SK-N-SH (cell line): ENCODE results near the gene MYO1D. TPM values are rescaled to one million over a fixed set of nuclear protein-coding genes. Genes with fewer than 3 reads are reported as not detected.

ENCODE experiments used
- CTCF ChIA-PET: fragments of 300-600, 350-600 bp; formaldehyde crosslinking; extraction: SDS; loops from one replicate; lab custom pipeline; 2021; lab: Yijun Ruan, JAX
- POLR2A ChIA-PET: fragments of 350-600 bp; sonication (Branson Sonifier 250); formaldehyde crosslinking; extraction: SDS; loops from one replicate; lab custom pipeline; 2020; ENCODE audit warnings: antibody characterized with exemption, inconsistent platforms; lab: Yijun Ruan, JAX
- DNase-seq: peaks from one replicate; pipeline ENCODE4 v3.0.0; 2012
- H2AFZ ChIP-seq: fragments of 200-600 bp; sonication (generic); 2 replicates; pipeline ENCODE4 v1.8.1; 2016; ENCODE audit warnings: antibody characterized with exemption, mild to moderate bottlenecking, low read depth
- H3F3A ChIP-seq: fragments of 200-600 bp; sonication (generic); replicated peaks from 2 replicates; pipeline ENCODE3; 2016; ENCODE audit warnings: antibody characterized with exemption, mild to moderate bottlenecking; ENCODE audit not compliant: insufficient read depth
- H3K27ac ChIP-seq, 2 experiments: fragments of 200-500 bp in 1 of 2; fragments of 200-600 bp in 1 of 2; sonication (Bioruptor generic) in 1 of 2; sonication (generic), shearing (Covaris generic) in 1 of 2; 2 replicates each; pipeline versions ENCODE4 v1.5.1 to v1.6.1; 2014 to 2016; ENCODE audit warnings: low read depth in 2 of 2, inconsistent platforms in 1 of 2, low read length in 1 of 2, mild to moderate bottlenecking in 1 of 2, mixed read lengths in 1 of 2
- H3K27me3 ChIP-seq: fragments of 200-600 bp; sonication (generic), shearing (Covaris generic); 2 replicates; pipeline ENCODE4 v1.6.1; 2016; ENCODE audit warnings: mixed run types; ENCODE audit not compliant: insufficient read depth
- H3K36me3 ChIP-seq, 2 experiments: fragments of 200-500 bp in 1 of 2; fragments of 200-600 bp in 1 of 2; sonication (Bioruptor generic) in 1 of 2; sonication (generic) in 1 of 2; replicated peaks in 1 of 2; 2 replicates each; pipeline versions ENCODE3 to v1.5.1; 2014 to 2016; ENCODE audit warnings: low read length in 1 of 2, mild to moderate bottlenecking in 1 of 2; ENCODE audit not compliant: insufficient read depth in 2 of 2, control insufficient read depth in 1 of 2
- H3K4me1 ChIP-seq, 2 experiments: fragments of 200-500 bp in 1 of 2; fragments of 200-600 bp in 1 of 2; sonication (Bioruptor generic) in 1 of 2; sonication (generic), shearing (Covaris generic) in 1 of 2; 2 replicates each; pipeline versions ENCODE4 v1.5.1 to v1.6.1; 2014 to 2016; ENCODE audit warnings: low read depth in 1 of 2, low read length in 1 of 2, mixed run types in 1 of 2; ENCODE audit not compliant: insufficient read depth in 2 of 2, control insufficient read depth in 1 of 2
- H3K4me2 ChIP-seq: fragments of 200-600 bp; sonication (generic), shearing (Covaris generic); 2 replicates; pipeline ENCODE4 v1.6.1; 2017; ENCODE audit warnings: mixed run types
- H3K4me3 ChIP-seq, 2 experiments: fragments of 200-500 bp in 1 of 2; fragments of 200-600 bp in 1 of 2; sonication (Bioruptor generic) in 1 of 2; sonication (generic), shearing (Covaris generic) in 1 of 2; 2 replicates each; pipeline versions ENCODE4 v1.5.1 to v1.8.1; 2014 to 2016; ENCODE audit warnings: low read depth in 2 of 2, inconsistent platforms in 1 of 2, low read length in 1 of 2, mild to moderate bottlenecking in 1 of 2, mixed read lengths in 1 of 2, moderate library complexity in 1 of 2
- H3K79me2 ChIP-seq: fragments of 200-600 bp; sonication (generic); 2 replicates; pipeline ENCODE4 v1.8.1; 2017; ENCODE audit warnings: mild to moderate bottlenecking; ENCODE audit not compliant: insufficient read depth
- H3K9ac ChIP-seq: fragments of 200-600 bp; sonication (generic); 2 replicates; pipeline ENCODE4 v1.6.1; 2017; ENCODE audit warnings: mixed run types
- H3K9me2 ChIP-seq: fragments of 200-600 bp; sonication (generic); 2 replicates; pipeline ENCODE4 v1.6.1; 2017; ENCODE audit warnings: mixed run types
- H3K9me3 ChIP-seq: fragments of 200-600 bp; sonication (generic); 2 replicates; pipeline ENCODE4 v1.6.1; 2017; ENCODE audit warnings: mixed run types, mild to moderate bottlenecking, moderate library complexity
- H4K20me1 ChIP-seq: fragments of 200-600 bp; sonication (generic); 2 replicates; pipeline ENCODE4 v1.6.1; 2017; ENCODE audit warnings: mild to moderate bottlenecking, mixed run types; ENCODE audit not compliant: insufficient read depth
- ELF1 ChIP-seq: IDR thresholded peaks from 2 replicates; pipeline ENCODE4 v1.4.0; 2012
- EP300 ChIP-seq, 2 experiments: IDR thresholded peaks; 2 replicates each; pipeline versions ENCODE4 v1.4.0 to v1.6.1; 2012; ENCODE audit warnings: borderline replicate concordance in 1 of 2, low read depth in 1 of 2, low read length in 1 of 2
- FOXJ3 ChIP-seq: sonication (generic); formaldehyde crosslinking; IDR thresholded peaks from 2 replicates; pipeline ENCODE4 v1.5.1; 2020; ENCODE audit warnings: mild to moderate bottlenecking, missing genetic modification reagents
- FOXM1 ChIP-seq: IDR thresholded peaks from 2 replicates; pipeline ENCODE4 v1.4.0; 2012; ENCODE audit warnings: low read depth, mild to moderate bottlenecking
- GATA2 ChIP-seq: sonication (generic); formaldehyde crosslinking; IDR thresholded peaks from 2 replicates; pipeline ENCODE4 v1.5.0; 2020; ENCODE audit warnings: mild to moderate bottlenecking, missing genetic modification reagents
- IRF3 ChIP-seq: fragments of 150-350 bp; IDR thresholded peaks from 2 replicates; pipeline ENCODE4 v1.6.1; 2016; ENCODE audit warnings: mild to moderate bottlenecking, low read depth, low read length
- JUND ChIP-seq: IDR thresholded peaks from 2 replicates; pipeline ENCODE4 v1.4.0; 2012
- MEF2A ChIP-seq: IDR thresholded peaks from 2 replicates; pipeline ENCODE4 v1.4.0; 2012; ENCODE audit warnings: low read depth, borderline replicate concordance
- NFIC ChIP-seq: IDR thresholded peaks from 2 replicates; pipeline ENCODE4 v1.4.0; 2012; ENCODE audit warnings: borderline replicate concordance
- NRF1 ChIP-seq: IDR thresholded peaks from 2 replicates; pipeline ENCODE4 v1.6.1; 2012; ENCODE audit warnings: low read depth, mild to moderate bottlenecking, low read length
- POLR2AphosphoS5 ChIP-seq: IDR thresholded peaks from 2 replicates; pipeline ENCODE4 v1.6.1; 2012; ENCODE audit warnings: low read depth, low read length
- RCOR1 ChIP-seq: fragments of 150-350 bp; IDR thresholded peaks from 2 replicates; pipeline ENCODE4 v1.6.1; 2017; ENCODE audit warnings: antibody characterized with exemption, low read length
- RFX5 ChIP-seq: IDR thresholded peaks from 2 replicates; pipeline ENCODE4 v1.6.1; 2012; ENCODE audit warnings: mild to moderate bottlenecking, improper control_type of control experiment, low read length
- SIN3A ChIP-seq: IDR thresholded peaks from 2 replicates; pipeline ENCODE4 v1.6.1; 2012; ENCODE audit warnings: low read depth, mild to moderate bottlenecking, low read length, moderate library complexity, borderline replicate concordance
- TEAD4 ChIP-seq: IDR thresholded peaks from 2 replicates; pipeline ENCODE4 v1.4.0; 2012; ENCODE audit warnings: mild to moderate bottlenecking, borderline replicate concordance; ENCODE audit not compliant: insufficient read depth
- USF1 ChIP-seq: IDR thresholded peaks from 2 replicates; pipeline ENCODE4 v1.4.0; 2012; ENCODE audit warnings: low read depth, borderline replicate concordance
- YY1 ChIP-seq: IDR thresholded peaks from 2 replicates; pipeline ENCODE4 v1.4.0; 2012; ENCODE audit warnings: low read depth, mild to moderate bottlenecking
- WGBS: methylation state at CpG from one replicate; pipeline ENCODE4 v1.1.6; 2017; ENCODE audit warnings: low lambda C conversion rate; 5-methylcytosine and 5-hydroxymethylcytosine counted together
- polyA plus RNA-seq, 3 experiments: library from polyadenylated mRNA; depleted of rRNA; stranded (reverse); fragments of >200 nt; gene quantifications; 2 replicates each; pipeline ENCODE4 v1.2.3, GENCODE V29; 2012

Gene MYO1D
- polyA plus RNA-seq, 1 of the 3 experiments (the other 2 are of a cell fraction) = 20.4 TPM

GRCh38 chr17:32493976-32494513 lies 382.9 kb downstream of the MYO1D start:
- no peak overlapping the region for H3K27ac ChIP-seq
- peaks cover 0 to 24% of the 10 kb centered on the region in 2 experiments for H3K36me3 ChIP-seq
- no peaks in the 10 kb centered on the region for H3F3A ChIP-seq
- TF ChIP-seq EP300 (IDR thresholded peaks at IDR 0.05; ENCODE audit: borderline replicate concordance in 1 of 2, low read depth in 1 of 2, low read length in 1 of 2) = no peak
- no peak for TF ChIP-seq FOXM1
- TF ChIP-seq NFIC = no peak
- no peak for TF ChIP-seq IRF3
- CTCF ChIA-PET = no interaction called here
- no peaks in the 10 kb centered on the region for H3K9me3 ChIP-seq
- no peaks in the 10 kb centered on the region for H3K79me2 ChIP-seq
- 94% methylated on average over 6 of the region's 11 CpGs for WGBS
- no peak overlapping the region for H3K4me2 ChIP-seq
- no peak overlapping the region for H3K9ac ChIP-seq
- no peaks in the 10 kb centered on the region for H3K27me3 ChIP-seq
- peaks cover 0 to 44% of the 10 kb centered on the region in 2 experiments; a peak in 2 of 4 replicates for H3K4me1 ChIP-seq
- H2AFZ ChIP-seq = no peak overlapping the region
- no peaks in the 10 kb centered on the region for H3K9me2 ChIP-seq
- POLR2A ChIA-PET = no interaction called here
- no peak overlapping the region for H3K4me3 ChIP-seq
- DNase-seq = no peak
- no peaks in the 10 kb centered on the region for H4K20me1 ChIP-seq

GRCh38 chr17:32493571-32493970 lies 383.4 kb downstream of the MYO1D start:
- TF ChIP-seq ELF1 (no peak), YY1 (no peak), USF1 (no peak), RCOR1 (no peak), NFIC (no peak), TEAD4 (no peak), JUND (no peak), POLR2AphosphoS5 (no peak), SIN3A (no peak), GATA2 (no peak), MEF2A (no peak), FOXJ3 (no peak), RFX5 (no peak), NRF1 (no peak)
- TF ChIP-seq, all 33 proteins: peak for 0
- POLR2A ChIA-PET = no interaction called here
- Histone ChIP-seq H3K4me3 (no peak overlapping the region), H3K4me2 (no peak overlapping the region), H3K4me1 (peaks cover 0 to 48% of the 10 kb centered on the region in 2 experiments; a peak in 2 of 4 replicates), H2AFZ (no peak overlapping the region), H3K9ac (no peak overlapping the region), H3K27me3 (no peaks in the 10 kb centered on the region), H3K9me3 (no peaks in the 10 kb centered on the region), H3K27ac (no peak overlapping the region), H4K20me1 (0 out of 2 replicates have a peak, but pooled peaks cover 2% of the 10 kb centered on the region), H3K36me3 (peaks cover 0 to 29% of the 10 kb centered on the region in 2 experiments), H3K79me2 (no peaks in the 10 kb centered on the region), H3F3A (no peaks in the 10 kb centered on the region), H3K9me2 (no peaks in the 10 kb centered on the region)
- CTCF ChIA-PET = no interaction called here
- DNase-seq = no peak
- 98% methylated on average over 10 of the region's 15 CpGs for WGBS
